Esophagus muscularis mucosa (tissue), 4 donors: Measurements from ENCODE around the gene TMEM175. TPM values are rescaled to one million over a fixed set of nuclear protein-coding genes. Genes with fewer than 3 reads are reported as not detected.
"Not testable (repeated sequence)": the region's sequence is repeated elsewhere in the genome, so short reads cannot be mapped to it uniquely, and the experiment has no call there.

ENCODE experiments used
- DNase-seq: peaks from one replicate; pipeline ENCODE4 v3.0.0-alpha.2; 2017; ENCODE audit errors: extremely low spot score
- H3K27ac ChIP-seq, 4 donors: fragments of 200-600 bp; sonication (generic); replicated peaks in 1 of 4; 1 replicate in 3 of 4; 2 replicates in 1 of 4; pipeline ENCODE4 v1.5.1; 2016 to 2019; ENCODE audit warnings: mild to moderate bottlenecking in 1 of 4
- H3K27me3 ChIP-seq, 4 donors: fragments of 200-600 bp; sonication (generic); one replicate each; pipeline versions ENCODE4 v1.5.1 to v1.6.0; 2016 to 2019
- H3K36me3 ChIP-seq, 4 donors: fragments of 200-600 bp; sonication (generic); one replicate each; pipeline ENCODE4 v1.5.1; 2016 to 2019
- H3K4me1 ChIP-seq, 4 donors: fragments of 200-600 bp; sonication (generic); one replicate each; pipeline ENCODE4 v1.5.1; 2016 to 2019
- H3K4me3 ChIP-seq, 4 donors: fragments of 200-600 bp; sonication (generic); 1 replicate in 2 of 4; 2 replicates in 2 of 4; pipeline ENCODE4 v1.5.1; 2016 to 2019; ENCODE audit warnings: mild to moderate bottlenecking in 4 of 4, moderate library complexity in 1 of 4
- H3K9me3 ChIP-seq, 4 donors: fragments of 200-600 bp; sonication (generic); 1 replicate in 3 of 4; 2 replicates in 1 of 4; pipeline ENCODE4 v1.5.1; 2016 to 2019
- CTCF ChIP-seq, 3 experiments: fragments of 200-600 bp in 2 of 3; fragments of 450-650 bp in 1 of 3; sonication (generic) in 2 of 3; IDR thresholded peaks; one replicate each; pipeline ENCODE4 v1.5.1; 2017 to 2019; ENCODE audit warnings: antibody characterized with exemption in 3 of 3, mild to moderate bottlenecking in 2 of 3, moderate library complexity in 1 of 3
- EP300 ChIP-seq: sonication (generic); formaldehyde crosslinking; IDR thresholded peaks from one replicate; pipeline ENCODE4 v1.6.1; 2017; ENCODE audit warnings: antibody characterized with exemption
- POLR2A ChIP-seq: fragments of 450-650 bp; IDR thresholded peaks from one replicate; pipeline ENCODE4 v1.6.1; 2017; ENCODE audit warnings: antibody characterized with exemption, moderate library complexity, mild to moderate bottlenecking, low read depth
- POLR2AphosphoS5 ChIP-seq, 2 donors: sonication (generic); formaldehyde crosslinking; IDR thresholded peaks; one replicate each; pipeline ENCODE4 v1.6.1; 2017; ENCODE audit warnings: antibody characterized with exemption in 2 of 2
- WGBS: methylation state at CpG from one replicate; pipeline ENCODE4 v1.1.5; 2018; 5-methylcytosine and 5-hydroxymethylcytosine counted together
- intact Hi-C: fragments of 100-400 bp; cut with DNase I; formaldehyde crosslinking; loops from one replicate; pipeline ENCODE4 v1.15.1; 2023
- total RNA-seq, 4 donors: library from RNA; depleted of rRNA; stranded (reverse); fragments of >200 nt; gene quantifications; one replicate each; pipeline versions ENCODE4 v1.1.0 to v1.2.1, GENCODE V29; 2016

TMEM175 gene
- total RNA-seq, 4 donors from 2014 or later = 17.6 to 39.5 (median 20.0) TPM

DNA sequence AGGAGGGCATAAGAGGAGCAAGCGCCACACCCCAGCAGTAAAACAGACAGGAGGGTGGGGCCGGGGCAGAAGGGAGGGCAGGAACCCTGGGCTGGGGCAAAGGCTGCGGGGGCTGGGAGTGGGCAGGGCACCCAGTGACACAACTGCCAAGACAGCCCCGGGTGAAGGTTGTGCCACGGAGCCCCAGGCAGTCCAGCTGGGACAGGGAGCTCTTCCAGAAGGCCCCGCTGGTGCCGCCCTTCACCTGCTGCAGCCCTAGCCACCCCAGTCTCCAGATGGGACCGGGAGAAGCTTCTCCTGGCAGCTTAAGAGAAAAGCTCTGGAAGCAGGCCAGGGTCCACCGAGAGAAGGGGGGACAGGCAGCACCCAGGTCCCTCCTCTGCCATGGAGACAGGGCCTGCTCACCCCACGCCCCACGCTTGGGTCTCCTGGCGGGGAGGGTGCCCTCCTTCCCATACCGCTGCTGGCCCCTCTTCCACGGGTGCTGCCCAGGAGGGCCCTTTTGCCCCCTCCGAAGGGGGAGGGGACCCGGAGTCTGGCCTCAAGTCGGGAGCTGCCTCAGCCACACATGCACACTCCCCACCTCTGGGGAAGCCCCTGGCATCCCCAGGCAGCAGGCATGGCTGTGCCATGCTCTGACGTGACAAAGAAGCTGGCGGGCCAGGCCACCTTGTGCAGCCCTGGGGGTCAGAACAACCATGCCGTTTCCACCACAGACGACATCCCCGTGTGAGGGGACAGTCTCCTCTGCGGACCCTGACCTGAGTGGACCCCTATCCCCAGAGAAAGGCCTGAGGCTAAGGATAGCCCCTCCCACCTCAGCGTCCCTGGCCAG lies 39.6 kb downstream of the TMEM175 start:
- DNase-seq = no peak
- H3K36me3 ChIP-seq = peaks cover 2 to 9% (median 6%) of the 10 kb centered on the region in 4 donors
- H3K4me3 ChIP-seq = peak overlapping the region; percentile 82 to 91 (median 88)
- peaks cover 0 to 15% (median 6%) of the 10 kb centered on the region in 4 donors for H3K27me3 ChIP-seq
- TF ChIP-seq CTCF (IDR thresholded peaks at IDR 0.05) = no peak
- TF ChIP-seq EP300 = no peak
- no peak for TF ChIP-seq POLR2A
- TF ChIP-seq POLR2AphosphoS5 (IDR thresholded peaks at IDR 0.05) = no peak
- intact Hi-C loops = no loop called here
- H3K9me3 ChIP-seq = no peaks in the 10 kb centered on the region
- peak overlapping the region in 1 of 4 donors; percentile 48 for H3K27ac ChIP-seq
- peaks cover 23 to 54% (median 45%) of the 10 kb centered on the region in 4 donors for H3K4me1 ChIP-seq
- 71% methylated on average over 8 of the region's 24 CpGs for WGBS

DNA sequence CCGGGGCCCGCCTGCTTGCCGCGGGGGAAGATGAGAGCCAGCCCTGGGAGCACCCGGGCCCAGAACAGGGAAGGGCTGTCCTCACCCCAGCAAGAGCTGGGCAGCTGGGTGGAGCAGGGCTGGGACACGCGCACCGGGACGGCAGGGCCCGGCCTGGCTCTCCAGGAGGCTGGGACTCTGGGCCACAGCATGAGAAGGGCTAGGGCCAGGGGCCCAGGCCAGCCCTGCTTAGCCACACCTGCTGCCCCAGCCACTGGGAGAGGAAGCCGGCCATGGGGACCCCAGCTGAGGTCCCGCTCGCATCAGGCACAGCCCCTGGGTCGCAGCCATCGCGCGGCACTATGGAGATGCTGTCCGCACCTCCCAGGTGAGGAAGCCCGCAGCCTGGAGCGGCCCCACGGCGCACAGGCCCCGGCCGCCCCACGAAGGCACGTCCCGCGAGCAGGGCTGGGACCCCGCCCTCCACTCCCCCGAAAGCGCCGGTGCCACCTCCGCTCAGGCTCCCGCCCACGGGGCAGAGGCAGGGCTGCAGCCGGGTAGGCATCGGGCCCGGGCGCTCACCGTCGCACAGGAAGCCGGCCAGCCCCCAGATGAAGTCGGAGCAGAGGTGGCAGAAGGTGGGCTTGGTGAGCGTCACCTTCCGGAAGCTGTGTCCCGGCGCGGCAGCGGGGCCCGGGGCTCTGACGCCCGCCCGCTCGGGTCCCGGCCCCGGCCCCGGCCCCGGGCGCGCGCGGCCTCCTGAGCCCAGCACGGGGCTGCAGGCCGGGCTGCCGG lies 40.6 kb downstream of the TMEM175 start:
- H3K9me3 ChIP-seq = no peaks in the 10 kb centered on the region
- no CpG with 5 or more reads among the region's 65 CpGs for WGBS
- H3K4me1 ChIP-seq = peaks cover 20 to 47% (median 40%) of the 10 kb centered on the region in 4 donors
- peak overlapping the region in 3 of 4 donors; percentile 38 to 48 (median 45) for H3K27ac ChIP-seq
- intact Hi-C loops = no loop called here
- peaks cover 0 to under 1% (median 0%) of the 10 kb centered on the region in 4 donors for H3K36me3 ChIP-seq
- no peak for DNase-seq
- TF ChIP-seq POLR2A (no peak), EP300 (no peak), CTCF (IDR thresholded peaks at IDR 0.05) (no peak), POLR2AphosphoS5 (IDR thresholded peaks at IDR 0.05) (no peak)
- peaks cover 0 to 11% (median 5%) of the 10 kb centered on the region in 4 donors for H3K27me3 ChIP-seq
- H3K4me3 ChIP-seq = peak overlapping the region; percentile 82 to 91 (median 88)

- peaks cover 19 to 38% (median 31%) of the 10 kb centered on the region in 4 donors for H3K4me1 ChIP-seq
- intact Hi-C loops = no loop called here
- peak within 1 kb of the TSS in 3 of 4 donors; percentile 38 to 51 (median 48) for H3K27ac ChIP-seq
- peaks cover 0 to 2% (median under 1%) of the 10 kb centered on the region in 4 donors for H3K27me3 ChIP-seq
- WGBS = 54% methylated on average over 25 of the region's 123 CpGs
- H3K4me3 ChIP-seq = peak within 1 kb of the TSS; percentile 82 to 91 (median 88)
- no peaks in the 10 kb centered on the region for H3K36me3 ChIP-seq
- TF ChIP-seq EP300 (no peak), POLR2AphosphoS5 (IDR thresholded peaks at IDR 0.05) (peak in 1 of 2 donors; percentile 16), CTCF (IDR thresholded peaks at IDR 0.05) (peak in 1 of 3 experiments; percentile 2), POLR2A (no peak)
- DNase-seq = peak; percentile 96
- no peaks in the 10 kb centered on the region for H3K9me3 ChIP-seq
These were observed 41.5 kb downstream of the TMEM175 start, which contains the start of gene DGKQ for GRCh38 chr4:973431-974397. Gene DGKQ (minus strand): TSS chr4:973569. CDS start chr4:973482, 87 bp downstream.

DNA sequence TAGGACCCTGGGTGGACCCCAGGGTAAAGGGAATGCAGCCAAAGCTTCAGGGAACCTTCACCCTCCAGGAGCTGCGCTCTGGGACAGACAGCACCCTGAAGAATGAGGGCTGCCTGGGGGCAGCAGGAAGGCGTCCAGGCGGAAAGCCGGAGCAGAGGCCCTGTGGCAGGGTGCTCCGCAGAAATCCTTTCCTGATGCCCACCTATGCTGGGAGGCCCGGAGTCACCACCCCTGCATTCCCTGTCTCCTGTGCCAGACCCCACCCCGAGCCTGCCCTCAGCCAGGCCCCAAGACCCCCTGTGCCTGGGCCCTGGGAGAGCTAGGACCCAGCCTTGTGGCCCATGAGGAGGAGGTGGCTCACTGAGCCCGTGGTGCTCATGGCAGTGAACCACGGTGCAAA lies 42.4 kb downstream of the TMEM175 start:
- WGBS = 90% methylated on average over 3 of the region's 9 CpGs
- H3K27me3 ChIP-seq = no peaks in the 10 kb centered on the region
- H3K36me3 ChIP-seq = no peaks in the 10 kb centered on the region
- H3K27ac ChIP-seq = no peak overlapping the region
- DNase-seq = no peak
- TF ChIP-seq EP300 (no peak), POLR2AphosphoS5 (IDR thresholded peaks at IDR 0.05) (no peak), CTCF (IDR thresholded peaks at IDR 0.05) (no peak), POLR2A (no peak)
- intact Hi-C loops = no loop called here
- H3K9me3 ChIP-seq = no peaks in the 10 kb centered on the region
- H3K4me1 ChIP-seq = peaks cover 19 to 34% (median 30%) of the 10 kb centered on the region in 4 donors
- H3K4me3 ChIP-seq = no peak overlapping the region

DNA sequence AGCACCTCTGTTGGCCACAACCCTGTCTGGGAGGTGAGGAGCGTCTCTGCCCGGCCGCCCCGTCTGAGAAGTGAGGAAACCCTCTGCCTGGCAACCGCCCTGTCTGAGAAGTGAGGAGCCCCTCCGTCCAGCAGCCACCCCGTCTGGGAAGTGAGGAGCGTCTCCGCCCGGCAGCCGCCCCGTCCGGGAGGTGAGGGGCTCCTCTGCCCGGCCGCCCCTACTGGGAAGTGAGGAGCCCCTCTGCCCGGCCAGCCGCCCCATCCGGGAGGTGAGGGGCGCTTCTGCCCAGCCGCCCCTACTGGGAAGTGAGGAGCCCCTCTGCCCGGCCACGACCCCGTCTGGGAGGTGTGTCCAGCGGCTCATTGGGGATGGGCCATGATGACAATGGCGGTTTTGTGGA lies 43.8 kb downstream of the TMEM175 start:
- H3K9me3 ChIP-seq, intact Hi-C loops, H3K4me3 ChIP-seq, H3K27ac ChIP-seq, H3K36me3 ChIP-seq, DNase-seq, H3K27me3 ChIP-seq: not testable (repeated sequence)
- H3K4me1 ChIP-seq = peaks cover 18 to 27% (median 27%) of the 10 kb centered on the region in 4 donors
- 86% methylated on average over 8 of the region's 25 CpGs for WGBS
